Breast epithelium (tissue), 3 donors: Measurements from ENCODE around the gene SPACA7.

Experiments
- POLR2AphosphoS5 ChIP-seq, 3 donors: sonication (generic); formaldehyde crosslinking; IDR thresholded peaks; one replicate each; pipeline ENCODE4 v1.6.1; 2017; ENCODE audit warnings: antibody characterized with exemption in 3 of 3
- TF ChIP-seq, protein P1 (sequence below), 3 donors: fragments of 450-650 bp; IDR thresholded peaks; one replicate each; pipeline ENCODE4 v1.5.1; 2016 to 2017; ENCODE audit warnings: antibody characterized with exemption in 3 of 3, mild to moderate bottlenecking in 3 of 3, moderate library complexity in 3 of 3

GRCh38 chr13:112464720-112465119 lies 88.6 kb downstream of the SPACA7 start:
- TF ChIP-seq, protein P1, sequence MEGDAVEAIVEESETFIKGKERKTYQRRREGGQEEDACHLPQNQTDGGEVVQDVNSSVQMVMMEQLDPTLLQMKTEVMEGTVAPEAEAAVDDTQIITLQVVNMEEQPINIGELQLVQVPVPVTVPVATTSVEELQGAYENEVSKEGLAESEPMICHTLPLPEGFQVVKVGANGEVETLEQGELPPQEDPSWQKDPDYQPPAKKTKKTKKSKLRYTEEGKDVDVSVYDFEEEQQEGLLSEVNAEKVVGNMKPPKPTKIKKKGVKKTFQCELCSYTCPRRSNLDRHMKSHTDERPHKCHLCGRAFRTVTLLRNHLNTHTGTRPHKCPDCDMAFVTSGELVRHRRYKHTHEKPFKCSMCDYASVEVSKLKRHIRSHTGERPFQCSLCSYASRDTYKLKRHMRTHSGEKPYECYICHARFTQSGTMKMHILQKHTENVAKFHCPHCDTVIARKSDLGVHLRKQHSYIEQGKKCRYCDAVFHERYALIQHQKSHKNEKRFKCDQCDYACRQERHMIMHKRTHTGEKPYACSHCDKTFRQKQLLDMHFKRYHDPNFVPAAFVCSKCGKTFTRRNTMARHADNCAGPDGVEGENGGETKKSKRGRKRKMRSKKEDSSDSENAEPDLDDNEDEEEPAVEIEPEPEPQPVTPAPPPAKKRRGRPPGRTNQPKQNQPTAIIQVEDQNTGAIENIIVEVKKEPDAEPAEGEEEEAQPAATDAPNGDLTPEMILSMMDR (IDR thresholded peaks at IDR 0.05), result no peak
- no peak for TF ChIP-seq POLR2AphosphoS5 (IDR thresholded peaks at IDR 0.05)
